ENCODE measurements around the gene SNAP47.

GRCh38 chr1:227763246-227764018 lies 28.2 kb downstream of the SNAP47 start:
- TF ChIP-seq EZH2phosphoT487 (IDR thresholded peaks at IDR 0.05; ENCODE audit: borderline replicate concordance, low read length) (no peak), CTCF (IDR thresholded peaks at IDR 0.05; ENCODE audit: low read depth, low read length, poor library complexity, severe bottlenecking) (no peak)
